ENCODE results near the gene PPP1R37. TPM values are rescaled to one million over a fixed set of nuclear protein-coding genes. Genes with fewer than 3 reads are reported as not detected.

Gene PPP1R37
- polyA plus RNA-seq, 3 donors = 19.9 to 25.0 (median 23.7) TPM

DNA sequence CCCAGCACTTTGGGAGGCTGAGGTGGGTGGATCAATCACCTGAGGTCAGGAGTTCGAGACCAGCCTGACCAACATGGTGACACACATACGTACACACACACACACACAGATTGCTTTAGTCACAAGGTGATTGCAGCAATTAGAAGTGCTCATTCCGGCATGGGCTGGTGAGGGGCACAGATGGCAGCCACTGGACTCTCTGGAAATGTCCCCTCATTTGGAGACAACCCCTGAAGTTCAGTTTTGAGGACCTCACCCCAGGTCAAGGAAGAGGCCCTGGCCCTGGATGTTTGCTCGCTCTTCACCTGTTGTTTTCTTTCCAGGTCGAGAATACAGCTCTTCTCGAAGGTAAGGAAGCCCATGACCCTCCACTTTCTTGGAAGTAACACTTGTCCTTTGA is 22.8 kb upstream of the PPP1R37 start:
- DNase-seq (ENCODE audit: low read depth in 3 of 3, low spot score in 2 of 3) = no peak

- no peak for DNase-seq (ENCODE audit: low read depth in 3 of 3, low spot score in 2 of 3)
Observed at GRCh38 chr19:45070861-45071544, 22.0 kb upstream of the PPP1R37 start.

- no peak for DNase-seq (ENCODE audit: low read depth in 3 of 3, low spot score in 2 of 3)
Observed at GRCh38 chr19:45071545-45071938, 21.4 kb upstream of the PPP1R37 start.

GRCh38 chr19:45071969-45072790 is 20.8 kb upstream of the PPP1R37 start:
- no peak for DNase-seq (ENCODE audit: low read depth in 3 of 3, low spot score in 2 of 3)

DNA sequence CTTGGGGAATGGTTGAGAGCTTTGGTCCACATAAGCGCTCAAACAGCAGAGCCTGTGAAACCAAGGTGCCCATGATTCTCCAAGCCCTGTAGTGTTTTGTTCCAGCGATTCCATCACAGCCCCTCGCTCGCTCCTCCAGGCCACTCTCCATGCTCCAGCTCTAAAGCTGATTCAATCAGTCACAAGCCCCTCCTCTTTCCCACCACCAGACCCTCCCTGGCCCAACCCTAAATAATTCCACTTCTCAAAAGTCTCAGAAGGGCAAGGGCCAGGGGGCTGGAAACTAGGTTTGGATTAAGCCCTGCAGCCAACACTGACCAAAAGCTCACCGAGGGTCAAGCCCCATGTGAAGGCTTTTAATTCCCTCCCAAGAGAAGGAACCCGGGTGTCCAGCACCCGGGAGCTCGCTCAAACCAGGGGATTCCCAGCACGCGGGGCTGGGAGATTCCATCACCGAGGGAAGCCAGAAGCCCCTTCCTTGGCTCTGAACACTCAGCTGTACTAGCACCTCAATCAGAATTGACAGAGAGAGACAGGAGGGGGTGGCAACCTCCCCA is 18.2 kb upstream of the PPP1R37 start:
- no peak for DNase-seq (ENCODE audit: low read depth in 3 of 3, low spot score in 2 of 3)

DNA sequence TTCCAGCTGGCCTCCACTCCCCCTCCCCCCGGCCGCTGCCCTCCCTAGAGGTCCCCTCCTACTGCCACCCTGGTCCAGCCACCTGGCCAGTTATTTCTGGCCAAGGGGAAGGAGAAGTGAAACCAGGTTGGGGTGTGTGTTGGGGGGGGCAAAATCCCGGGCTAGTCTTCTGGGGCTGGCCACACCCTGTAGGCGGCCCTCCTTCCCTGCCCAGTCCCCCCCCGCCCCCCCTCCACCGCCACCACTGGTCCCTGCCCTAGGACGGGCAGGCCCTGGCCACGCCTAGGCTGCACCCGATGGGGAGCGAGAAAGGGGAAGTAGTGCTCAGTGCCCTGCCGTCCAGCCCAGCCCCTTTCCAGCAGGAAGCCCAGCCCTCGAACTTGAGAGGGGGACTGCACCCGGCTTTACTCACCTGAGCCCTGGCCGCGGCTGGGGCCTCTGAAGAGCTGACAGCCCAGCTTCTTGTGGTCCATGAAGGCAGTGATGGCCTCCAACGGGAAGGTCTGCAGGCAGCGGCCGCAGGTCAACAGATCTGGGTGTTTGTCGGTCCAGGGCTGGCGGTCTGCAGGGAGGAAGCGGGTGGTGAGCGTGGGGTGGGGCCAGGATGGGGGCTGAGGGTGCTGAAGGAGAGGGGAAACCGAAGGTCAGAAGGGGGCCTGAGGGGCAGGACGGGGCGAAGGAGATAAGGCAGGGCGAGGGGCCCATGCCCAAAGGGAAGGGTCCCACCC is 17.5 kb upstream of the PPP1R37 start:
- no peak for DNase-seq (ENCODE audit: low read depth in 3 of 3, low spot score in 2 of 3)

DNA sequence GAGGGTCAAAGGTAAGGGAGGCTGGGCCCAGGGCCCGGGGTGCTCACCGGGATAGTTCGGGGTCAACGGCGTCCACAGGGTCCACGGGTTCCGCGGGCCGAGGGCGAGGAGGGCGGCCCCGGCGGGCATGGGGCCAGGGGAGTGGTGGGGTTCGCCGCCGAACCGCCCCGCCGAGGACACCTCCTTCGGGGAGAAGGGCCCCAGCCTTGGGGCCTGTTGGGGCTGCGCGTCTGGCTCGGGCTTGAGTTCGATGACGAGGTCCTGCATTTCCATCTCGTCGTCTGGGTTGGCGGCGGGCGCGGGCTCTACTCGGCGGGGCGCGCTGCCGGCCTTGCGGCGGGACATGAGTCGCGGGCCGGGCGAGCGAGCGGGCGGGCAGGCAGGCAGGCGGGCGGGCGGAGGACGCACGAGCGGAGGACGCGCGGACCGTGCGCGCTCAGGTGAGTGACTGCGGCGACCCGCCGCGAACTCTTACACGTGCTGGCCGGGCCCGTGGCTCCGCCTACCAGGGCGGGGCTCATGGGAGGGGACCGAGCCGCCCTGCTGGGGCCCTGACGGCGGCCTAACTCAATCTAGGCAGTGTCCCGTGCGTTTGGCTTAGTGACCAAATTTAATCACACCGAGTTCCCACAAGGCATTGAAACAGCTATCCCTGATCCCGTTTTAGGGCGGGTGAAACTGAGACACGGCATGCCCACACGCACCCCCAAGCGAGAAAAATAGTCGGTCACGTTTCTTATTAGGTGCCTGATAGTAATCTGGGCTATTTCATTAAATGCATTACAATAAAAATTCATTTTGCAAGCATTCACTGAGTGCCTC is 16.7 kb upstream of the PPP1R37 start, which contains the start of gene ZNF296:
Gene ZNF296 (minus strand): TSS at position 450 of the 822 bp plus-strand sequence. CDS start 105 bp downstream, at position 345.
- no peak for DNase-seq (ENCODE audit: low read depth in 3 of 3, low spot score in 2 of 3)

DNA sequence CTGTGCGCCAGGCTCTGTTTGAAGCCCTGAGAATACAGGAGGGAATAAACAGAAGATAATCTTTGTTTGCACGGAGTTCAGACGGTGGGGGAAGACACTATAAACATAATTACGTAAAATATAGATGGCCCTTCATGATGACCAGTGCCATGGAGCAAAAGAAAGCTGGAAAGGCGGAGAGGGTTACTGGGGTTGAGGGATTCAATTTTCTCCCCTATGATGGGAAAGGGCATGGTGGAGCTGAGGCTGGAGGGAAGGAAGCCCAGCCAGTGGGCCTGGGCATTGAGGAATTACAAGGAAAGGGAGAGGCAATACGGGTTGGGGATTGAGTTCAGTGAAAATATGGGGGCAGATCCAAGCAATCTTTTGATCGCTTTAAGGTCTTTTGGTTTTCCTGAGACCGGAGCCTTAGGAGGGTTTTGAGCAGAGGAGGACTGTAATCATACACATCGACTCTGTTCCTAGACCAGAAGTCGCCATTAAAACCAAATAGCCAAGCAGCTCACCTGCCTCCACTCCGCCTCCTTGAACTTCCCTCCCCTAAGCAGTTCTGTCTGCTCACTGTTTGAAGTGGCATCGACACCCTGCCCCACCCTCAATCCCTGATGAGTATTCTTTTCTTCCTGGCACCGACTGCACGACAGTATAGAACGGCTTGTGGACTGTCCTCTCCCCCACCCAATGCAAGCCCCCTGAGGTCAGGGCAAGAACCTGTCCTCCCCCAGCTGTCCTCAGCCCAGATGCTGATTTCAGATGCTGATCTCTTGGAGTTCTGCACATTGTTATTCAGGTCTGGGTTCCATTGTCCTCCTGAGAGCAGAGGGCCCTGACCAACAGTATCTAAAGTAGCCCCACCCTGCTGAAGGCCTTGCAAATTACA is 15.9 kb upstream of the PPP1R37 start:
- DNase-seq (ENCODE audit: low read depth in 3 of 3, low spot score in 2 of 3) = no peak

- no peak for DNase-seq (ENCODE audit: low read depth in 3 of 3, low spot score in 2 of 3)
Observed at GRCh38 chr19:45078390-45079062, 14.5 kb upstream of the PPP1R37 start.

GRCh38 chr19:45079063-45079910 is 13.7 kb upstream of the PPP1R37 start, which contains the start of gene GEMIN7:
GEMIN7 (plus strand) TSS chr19:45079260; CDS start chr19:45090115, 10,855 bp downstream.
- no peak for DNase-seq (ENCODE audit: low read depth in 3 of 3, low spot score in 2 of 3)

DNA sequence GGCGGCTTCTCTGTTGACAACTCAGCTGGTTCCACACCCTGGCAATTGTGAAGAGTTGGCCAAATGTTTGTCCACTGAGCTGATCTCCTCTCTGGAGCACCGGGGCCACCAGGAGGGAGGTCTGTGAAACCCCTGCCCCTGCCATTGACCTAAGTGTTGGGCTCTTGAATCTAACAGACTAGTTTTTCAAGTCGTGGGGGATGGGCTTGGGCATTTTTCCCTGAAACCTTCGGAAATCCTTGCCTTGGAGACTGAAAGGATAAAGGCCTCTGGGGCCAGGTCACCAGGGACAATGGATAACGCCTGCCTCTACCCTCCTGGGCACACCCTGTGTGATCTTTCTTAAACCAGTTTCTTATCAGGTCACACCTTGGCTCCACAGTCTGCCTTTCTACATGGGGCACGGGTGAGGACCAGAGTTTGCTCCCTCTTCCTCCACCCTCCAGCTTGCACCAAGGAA is 13.0 kb upstream of the PPP1R37 start:
- no peak for DNase-seq (ENCODE audit: low read depth in 3 of 3, low spot score in 2 of 3)

DNA sequence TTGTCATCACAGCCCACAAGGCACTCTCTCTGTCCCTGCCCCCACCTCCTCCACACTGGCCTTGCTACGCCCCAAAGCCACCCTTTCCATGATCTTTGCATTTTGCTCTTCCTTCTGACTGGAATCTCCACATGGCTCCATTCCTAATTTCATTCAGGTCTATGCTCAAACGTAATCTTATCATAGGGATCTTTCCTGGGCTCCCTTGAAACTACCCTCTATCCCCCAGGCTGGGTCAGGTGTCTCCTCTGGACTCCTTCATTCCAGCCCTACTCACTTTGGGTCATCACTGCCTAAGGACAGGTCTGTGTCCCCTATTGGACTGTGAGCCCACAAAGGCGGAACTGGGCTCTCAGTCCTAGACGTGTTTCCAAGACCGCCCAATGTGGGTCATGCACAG is 10.8 kb upstream of the PPP1R37 start:
- no peak for DNase-seq (ENCODE audit: low read depth in 3 of 3, low spot score in 2 of 3)

DNA sequence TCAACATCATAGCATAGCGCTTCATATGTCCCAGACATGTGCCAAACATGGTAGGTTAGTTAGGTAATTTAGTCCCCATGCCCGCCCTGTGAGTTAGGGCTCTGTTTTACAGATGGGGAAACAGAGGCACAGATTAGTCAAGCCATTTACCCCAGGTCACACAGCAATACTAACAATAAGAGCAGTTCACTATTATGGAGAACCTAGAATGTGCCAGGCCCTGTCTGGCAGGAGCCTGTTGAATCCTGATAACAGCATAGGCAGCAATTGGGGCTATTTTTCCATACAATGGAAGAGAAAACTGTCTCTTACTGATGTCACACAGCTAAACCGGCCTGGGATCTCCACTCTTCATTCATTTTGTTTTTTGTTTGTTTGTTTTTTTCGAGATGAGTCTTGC is 6.5 kb upstream of the PPP1R37 start:
- no peak for DNase-seq (ENCODE audit: low read depth in 3 of 3, low spot score in 2 of 3)

- DNase-seq (ENCODE audit: low read depth in 3 of 3, low spot score in 2 of 3) = no peak
Observed at GRCh38 chr19:45087531-45087930, 5.4 kb upstream of the PPP1R37 start.

DNA sequence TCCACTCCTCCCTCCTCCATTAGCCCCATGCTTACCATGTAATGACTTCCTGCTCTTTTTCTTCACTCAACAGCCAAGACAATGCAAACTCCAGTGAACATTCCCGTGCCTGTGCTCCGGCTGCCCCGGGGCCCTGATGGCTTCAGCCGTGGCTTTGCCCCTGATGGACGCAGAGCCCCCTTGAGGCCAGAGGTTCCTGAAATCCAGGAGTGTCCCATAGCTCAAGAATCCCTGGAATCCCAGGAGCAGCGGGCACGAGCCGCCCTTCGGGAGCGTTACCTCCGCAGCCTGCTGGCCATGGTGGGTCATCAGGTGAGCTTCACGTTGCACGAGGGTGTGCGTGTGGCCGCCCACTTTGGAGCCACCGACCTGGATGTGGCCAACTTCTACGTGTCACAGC is 2.9 kb upstream of the PPP1R37 start:
- no peak for DNase-seq (ENCODE audit: low read depth in 3 of 3, low spot score in 2 of 3)

GRCh38 chr19:45090606-45091005 is 2.4 kb upstream of the PPP1R37 start:
- DNase-seq (ENCODE audit: low read depth in 3 of 3, low spot score in 2 of 3) = no peak

Measured in right renal cortex interstitium (tissue), 3 donors.